OCI-LY7 (cell line): Measurements from ENCODE around the gene PPFIA4. TPM values are rescaled to one million over a fixed set of nuclear protein-coding genes. Genes with fewer than 3 reads are reported as not detected.

ENCODE experiments used
- BruUV-seq: library from RNA; stranded (reverse); fragments of 400-500 nt; replicated peaks from 2 replicates; lab custom pipeline; 2021; lab: Mats Ljungman, UMichigan
- CTCF ChIA-PET: fragments of 300-600 bp; sonication (Branson Sonifier 250); formaldehyde crosslinking; loops from one replicate; lab custom pipeline; 2022; ENCODE audit warnings: antibody characterized with exemption; ENCODE audit not compliant: unreplicated experiment; lab: Charles Lee
- POLR2A ChIA-PET: fragments of 300-600 bp; sonication (Branson Sonifier 250); formaldehyde crosslinking; loops from one replicate; lab custom pipeline; 2022; ENCODE audit warnings: antibody characterized with exemption; lab: Charles Lee
- DNase-seq: peaks from one replicate; pipeline ENCODE4 v3.0.0-alpha.2; 2015; ENCODE audit warnings: low spot score
- H2AFZ ChIP-seq: fragments of 200-600 bp; sonication (generic), shearing (Covaris generic); 2 replicates; pipeline ENCODE4 v1.6.1; 2014; ENCODE audit warnings: mild to moderate bottlenecking, antibody characterized with exemption, low read length, moderate library complexity
- H3K27ac ChIP-seq: fragments of 200-600 bp; sonication (generic); 2 replicates; pipeline ENCODE4 v1.5.1; 2014; ENCODE audit warnings: mixed run types, low read depth, mild to moderate bottlenecking, moderate library complexity, low read length, inconsistent platforms; ENCODE audit not compliant: poor library complexity, severe bottlenecking
- H3K36me3 ChIP-seq: fragments of 200-600 bp; sonication (generic); 2 replicates; pipeline ENCODE4 v1.6.1; 2014; ENCODE audit warnings: mild to moderate bottlenecking, antibody characterized with exemption, low read length, moderate library complexity, mixed read lengths; ENCODE audit not compliant: insufficient read depth
- H3K4me1 ChIP-seq: fragments of 200-600 bp; sonication (generic); 2 replicates; pipeline ENCODE4 v1.5.1; 2014; ENCODE audit warnings: mild to moderate bottlenecking, low read length; ENCODE audit not compliant: insufficient read depth, poor library complexity, severe bottlenecking
- H3K4me2 ChIP-seq: fragments of 200-600 bp; sonication (generic); 2 replicates; pipeline ENCODE4 v1.6.1; 2014; ENCODE audit warnings: mild to moderate bottlenecking, low read length
- H3K4me3 ChIP-seq: fragments of 200-600 bp; sonication (generic); 2 replicates; pipeline ENCODE4 v1.5.1; 2014; ENCODE audit warnings: mild to moderate bottlenecking, low read depth, low read length; ENCODE audit not compliant: poor library complexity, severe bottlenecking
- H3K79me2 ChIP-seq: fragments of 200-600 bp; sonication (generic); 2 replicates; pipeline ENCODE4 v1.6.1; 2016; ENCODE audit warnings: low read depth, mild to moderate bottlenecking, low read length, moderate library complexity, mixed read lengths; ENCODE audit not compliant: insufficient read depth
- H3K9me2 ChIP-seq: fragments of 200-600 bp; sonication (generic); 2 replicates; pipeline ENCODE4 v1.6.1; 2016; ENCODE audit warnings: mild to moderate bottlenecking, low read length, mixed read lengths; ENCODE audit not compliant: insufficient read depth
- H3K9me3 ChIP-seq: fragments of 200-600 bp; sonication (generic); 2 replicates; pipeline ENCODE4 v1.6.1; 2014; ENCODE audit warnings: mild to moderate bottlenecking, mixed run types, low read length, mixed read lengths
- H4K20me1 ChIP-seq: fragments of 200-600 bp; sonication (generic); 2 replicates; pipeline ENCODE4 v1.6.1; 2014; ENCODE audit warnings: mild to moderate bottlenecking, antibody characterized with exemption, low read length, moderate library complexity, mixed read lengths; ENCODE audit not compliant: insufficient read depth
- EZH2phosphoT487 ChIP-seq: fragments of 200-600 bp; sonication (generic); IDR thresholded peaks from 2 replicates; pipeline ENCODE4 v1.6.1; 2018; ENCODE audit warnings: low read depth, borderline replicate concordance, mild to moderate bottlenecking, mixed run types, antibody characterized with exemption, low read length, moderate library complexity, mixed read lengths
- intact Hi-C: fragments of 100-400 bp; cut with micrococcal nuclease; formaldehyde crosslinking; loops from one replicate; pipeline ENCODE4 v1.10.0; 2022; ENCODE audit not compliant: unreplicated experiment
- total RNA-seq, 2 experiments: library from RNA; depleted of rRNA in 1 of 2; stranded (reverse); fragments of >200 nt in 1 of 2; shearing (Covaris generic) in 1 of 2; gene quantifications; 2 replicates each; pipeline ENCODE4 v1.2.3, GENCODE V29; 2014 to 2022
- TF ChIP-seq, protein P1 (sequence below): fragments of 200-600 bp; sonication (generic); conservative IDR thresholded peaks from 2 replicates; pipeline ENCODE4 v1.5.1; 2014; ENCODE audit warnings: mild to moderate bottlenecking, antibody characterized with exemption, low read length, moderate library complexity, mixed read lengths

PPFIA4 gene
- total RNA-seq, 2 experiments from 2014 or later, result 0.03 to 2.7 TPM

DNA sequence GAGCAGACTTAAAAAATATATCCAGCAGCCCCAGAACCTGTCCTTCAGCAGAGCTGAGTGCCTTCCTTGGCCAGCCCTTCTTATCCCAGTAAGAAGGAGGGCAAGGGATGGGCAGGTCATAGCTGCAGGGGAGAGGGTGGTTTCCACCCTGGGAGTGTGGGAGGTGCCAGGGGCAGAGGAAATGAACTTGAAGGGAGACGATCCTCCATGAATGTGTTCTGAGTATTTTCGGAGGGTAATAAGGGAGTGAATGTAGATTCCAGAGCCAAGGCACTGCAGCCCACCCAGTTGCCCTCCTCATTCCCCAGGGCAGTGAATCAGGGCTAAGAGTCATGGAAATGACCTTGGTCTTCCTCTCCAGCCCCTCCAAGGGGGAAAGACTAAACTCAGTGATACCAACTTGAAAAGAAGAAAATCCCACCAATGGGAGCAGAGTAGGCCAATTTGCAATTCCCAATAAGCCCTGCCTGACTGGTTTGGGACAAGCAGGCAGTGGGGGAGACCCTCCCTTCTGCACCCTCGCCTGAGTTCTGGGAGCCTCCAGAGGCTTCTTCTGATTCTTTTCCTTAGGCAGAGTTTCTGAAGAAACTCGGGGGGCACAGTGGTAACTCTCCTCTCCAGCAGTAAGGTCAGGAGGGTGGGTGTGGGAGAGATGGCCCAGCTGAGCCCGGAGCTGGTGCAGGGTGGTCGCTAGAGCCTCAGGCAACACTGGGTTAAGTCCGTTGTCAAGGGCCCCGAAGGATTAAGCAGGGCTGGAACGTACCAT is 55.4 kb downstream of the PPFIA4 start:
- TF ChIP-seq, protein P1, sequence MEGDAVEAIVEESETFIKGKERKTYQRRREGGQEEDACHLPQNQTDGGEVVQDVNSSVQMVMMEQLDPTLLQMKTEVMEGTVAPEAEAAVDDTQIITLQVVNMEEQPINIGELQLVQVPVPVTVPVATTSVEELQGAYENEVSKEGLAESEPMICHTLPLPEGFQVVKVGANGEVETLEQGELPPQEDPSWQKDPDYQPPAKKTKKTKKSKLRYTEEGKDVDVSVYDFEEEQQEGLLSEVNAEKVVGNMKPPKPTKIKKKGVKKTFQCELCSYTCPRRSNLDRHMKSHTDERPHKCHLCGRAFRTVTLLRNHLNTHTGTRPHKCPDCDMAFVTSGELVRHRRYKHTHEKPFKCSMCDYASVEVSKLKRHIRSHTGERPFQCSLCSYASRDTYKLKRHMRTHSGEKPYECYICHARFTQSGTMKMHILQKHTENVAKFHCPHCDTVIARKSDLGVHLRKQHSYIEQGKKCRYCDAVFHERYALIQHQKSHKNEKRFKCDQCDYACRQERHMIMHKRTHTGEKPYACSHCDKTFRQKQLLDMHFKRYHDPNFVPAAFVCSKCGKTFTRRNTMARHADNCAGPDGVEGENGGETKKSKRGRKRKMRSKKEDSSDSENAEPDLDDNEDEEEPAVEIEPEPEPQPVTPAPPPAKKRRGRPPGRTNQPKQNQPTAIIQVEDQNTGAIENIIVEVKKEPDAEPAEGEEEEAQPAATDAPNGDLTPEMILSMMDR, result no peak
- no peak for TF ChIP-seq EZH2phosphoT487
- Histone ChIP-seq H3K4me2 (no peak overlapping the region), H3K79me2 (no peaks in the 10 kb centered on the region), H3K9me3 (no peaks in the 10 kb centered on the region), H3K9me2 (no peaks in the 10 kb centered on the region), H3K4me1 (no peaks in the 10 kb centered on the region), H3K36me3 (no peaks in the 10 kb centered on the region), H4K20me1 (no peaks in the 10 kb centered on the region), H2AFZ (no peak overlapping the region), H3K4me3 (no peak overlapping the region), H3K27ac (no peak overlapping the region)
- POLR2A ChIA-PET, result no interaction called here
- intact Hi-C loops, result no loop called here
- CTCF ChIA-PET, result no interaction called here
- DNase-seq, result no peak
- BruUV-seq, result no TSS peak

DNA sequence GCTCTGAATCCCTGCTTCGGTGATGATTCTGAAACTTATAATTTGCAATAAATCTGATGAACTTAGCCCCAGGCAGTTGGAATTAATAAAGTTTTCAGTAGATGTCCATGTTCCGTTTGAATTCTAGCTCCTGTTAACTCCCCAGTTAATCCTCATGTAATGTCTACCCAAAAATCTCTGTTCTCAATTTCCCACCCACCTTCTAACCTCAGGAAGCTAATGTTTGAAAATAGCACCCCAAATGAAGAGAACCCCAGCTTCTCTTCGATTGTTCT is 55.9 kb downstream of the PPFIA4 start:
- ChIA-PET POLR2A (no interaction called here), CTCF (no interaction called here)
- no peaks in the 10 kb centered on the region for H3K4me1 ChIP-seq
- no peaks in the 10 kb centered on the region for H3K9me3 ChIP-seq
- H4K20me1 ChIP-seq, result no peaks in the 10 kb centered on the region
- no peak overlapping the region for H3K4me2 ChIP-seq
- no peak for DNase-seq
- no peaks in the 10 kb centered on the region for H3K36me3 ChIP-seq
- intact Hi-C loops, result no loop called here
- H3K27ac ChIP-seq, result no peak overlapping the region
- no peaks in the 10 kb centered on the region for H3K79me2 ChIP-seq
- H3K9me2 ChIP-seq, result no peaks in the 10 kb centered on the region
- TF ChIP-seq EZH2phosphoT487, result no peak
- TF ChIP-seq, protein P1, result no peak
- no peak overlapping the region for H3K4me3 ChIP-seq
- BruUV-seq, result no TSS peak
- no peak overlapping the region for H2AFZ ChIP-seq

DNA sequence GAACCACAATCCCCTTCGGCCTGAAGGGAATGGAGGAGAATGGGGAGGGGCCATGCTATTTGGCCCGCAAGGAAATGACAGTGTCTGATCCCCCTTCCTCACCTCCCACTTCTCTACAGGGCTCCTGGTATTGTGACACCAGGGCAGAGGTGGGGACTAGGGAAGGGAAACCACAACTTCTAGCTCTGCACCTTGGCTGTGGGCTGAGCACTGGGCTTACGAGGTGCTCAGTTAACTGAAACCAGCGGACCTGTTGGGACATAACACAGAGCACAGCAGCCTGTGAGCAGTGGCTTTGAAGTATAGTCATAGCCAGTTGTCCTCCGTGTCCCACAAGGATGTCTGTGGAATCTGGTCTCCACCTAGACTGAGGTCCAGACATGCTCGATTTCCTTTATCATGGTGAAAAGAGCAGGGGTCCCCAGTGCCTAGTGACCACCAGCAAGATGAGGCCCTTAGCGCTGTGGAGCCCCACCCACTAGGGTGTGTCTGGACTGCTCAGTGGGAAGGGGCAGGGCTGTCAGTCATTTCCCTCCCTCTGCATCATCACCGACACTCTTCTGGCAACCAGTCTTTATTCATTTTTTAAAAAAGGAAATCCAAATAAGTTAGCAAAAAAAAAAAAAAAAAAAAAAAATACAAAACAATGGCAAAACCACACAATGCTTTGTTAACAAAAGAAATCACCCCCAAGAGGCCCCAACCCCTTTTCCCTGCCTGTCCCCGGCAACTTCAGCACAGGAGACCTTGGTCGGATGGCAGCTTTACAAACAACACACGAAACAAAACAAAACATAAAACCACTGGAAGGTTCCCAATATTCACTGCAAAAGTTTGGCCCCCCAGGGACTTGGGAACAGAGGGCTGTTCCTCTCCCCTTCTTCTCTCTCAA is 56.5 kb downstream of the PPFIA4 start:
- no peaks in the 10 kb centered on the region for H3K9me2 ChIP-seq
- no peaks in the 10 kb centered on the region for H3K79me2 ChIP-seq
- intact Hi-C loops, result no loop called here
- H3K27ac ChIP-seq, result no peak overlapping the region
- CTCF ChIA-PET, result interaction anchor here (0.5 kb wide), 1 partner anchor 237 kb away, joined by 6 read pairs; no protein-coding TSS in a partner anchor
- no peak for DNase-seq
- H2AFZ ChIP-seq, result no peak overlapping the region
- H3K4me1 ChIP-seq, result no peaks in the 10 kb centered on the region
- no peak overlapping the region for H3K4me3 ChIP-seq
- H4K20me1 ChIP-seq, result no peaks in the 10 kb centered on the region
- no peak overlapping the region for H3K4me2 ChIP-seq
- POLR2A ChIA-PET, result no interaction called here
- no peak for TF ChIP-seq EZH2phosphoT487
- TF ChIP-seq, protein P1, result no peak
- no peaks in the 10 kb centered on the region for H3K9me3 ChIP-seq
- no peaks in the 10 kb centered on the region for H3K36me3 ChIP-seq
- no TSS peak for BruUV-seq
